ENCODE results near the gene POU3F1. TPM values are rescaled to one million over a fixed set of nuclear protein-coding genes. Genes with fewer than 3 reads are reported as not detected.
A peak's percentile ranks its signal among the peaks of the same experiment; 100 is the strongest.

POU3F1 gene
- total and polyA plus RNA-seq, 2 of the 4 experiments (the other 2 are of a cell fraction), result not detected

DNA sequence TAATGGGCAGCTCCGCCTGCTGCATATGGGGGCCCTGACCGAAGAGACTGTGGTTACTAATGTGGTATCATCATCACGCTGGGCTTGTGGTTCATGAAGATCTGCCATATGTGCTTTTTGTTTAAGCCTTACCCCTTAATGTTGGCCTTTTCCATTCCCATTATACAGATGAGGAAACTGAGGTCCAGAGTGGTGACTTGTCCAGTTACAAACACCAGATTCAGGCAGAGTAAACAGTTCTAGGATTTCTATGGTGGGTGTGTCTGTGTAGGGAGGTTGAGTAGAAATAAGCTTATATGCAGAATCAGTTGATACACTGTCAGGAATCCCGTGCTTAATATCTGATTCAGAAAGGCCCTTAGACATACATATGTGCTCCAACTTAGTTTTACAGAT lies 33.4 kb downstream of the POU3F1 start:
- intact Hi-C loops (cut with micrococcal nuclease), result no loop called here
- no peak for ATAC-seq (ENCODE audit: low read depth)
- H2AFZ ChIP-seq (replicated peaks; ENCODE audit: low read length, poor library complexity), result peak overlapping the region; percentile 97

More for the DNA sequence above, 33.4 kb downstream of the POU3F1 start:
- CTCF ChIA-PET, result interaction anchor here (1.1 kb wide), 1 partner anchor 172 kb away, joined by 3 read pairs; no protein-coding TSS in a partner anchor
- no peaks in the 10 kb centered on the region for H3K27me3 ChIP-seq (ENCODE audit: control insufficient read depth, insufficient read depth, low read length)
- H3K9me3 ChIP-seq (ENCODE audit: control insufficient read depth, insufficient read depth, low read length), result no peaks in the 10 kb centered on the region
- peak overlapping the region; percentile 88 for H2AK9ac ChIP-seq (replicated peaks; ENCODE audit: low read depth, low read length, poor library complexity)
- peak overlapping the region; percentile 87 for H4K5ac ChIP-seq (ENCODE audit: low read depth, low read length)
- no peak overlapping the region for H2BK20ac ChIP-seq (ENCODE audit: low read depth, low read length)
- H3K18ac ChIP-seq (ENCODE audit: low read depth, low read length), result peak overlapping the region; percentile 10
- TF ChIP-seq RCOR1 (IDR thresholded peaks at IDR 0.05; ENCODE audit: insufficient replicate concordance, low read length) (peak; percentile 93), BHLHE40 (IDR thresholded peaks at IDR 0.05; ENCODE audit: low read depth, low read length) (0 out of 2 replicates have a peak, but pooled peaks have one; percentile 2), NFE2L2 (IDR thresholded peaks at IDR 0.05; ENCODE audit: low read depth, low read length) (no peak)
- H3K9me1 ChIP-seq (ENCODE audit: insufficient read depth, low read length), result 0 out of 2 replicates have a peak, but pooled peaks cover 2% of the 10 kb centered on the region
- H2BK5ac ChIP-seq (ENCODE audit: low read depth, low read length, poor library complexity, severe bottlenecking), result peak overlapping the region; percentile 89
- peak overlapping the region; percentile 79 for H2AK5ac ChIP-seq (ENCODE audit: low read depth, low read length)
- WGBS, 2 experiments (ENCODE audit: extremely low coverage in 2 of 2, insufficient read length in 1 of 2), result no CpG with 5 or more reads among the region's 4 CpGs
- H3K36me3 ChIP-seq (ENCODE audit: control insufficient read depth, insufficient read depth, low read length), result peaks cover 10% of the 10 kb centered on the region
- no peak overlapping the region for H2BK15ac ChIP-seq (ENCODE audit: low read depth, low read length)
- H4K8ac ChIP-seq (ENCODE audit: low read depth in 2 of 2, low read length in 2 of 2), result peak overlapping the region; percentile 41 to 95
- peak overlapping the region; percentile 88; the same call in 1 of the 2 replicates for H3K23ac ChIP-seq (ENCODE audit: low read depth, low read length)
- peak overlapping the region; percentile 93 for H3K14ac ChIP-seq (replicated peaks; ENCODE audit: low read depth, low read length)
- peaks cover 28 to 46% of the 10 kb centered on the region in 2 experiments for H3K79me1 ChIP-seq (ENCODE audit: low read depth in 1 of 2, low read length in 2 of 2)
- H3K9ac ChIP-seq (ENCODE audit: low read depth, low read length), result peak overlapping the region; percentile 94
- H3K4ac ChIP-seq (ENCODE audit: low read depth, low read length), result peak overlapping the region; percentile 89
- peak overlapping the region; percentile 95 for H3K27ac ChIP-seq (ENCODE audit: insufficient read depth, low read length)
- H3K56ac ChIP-seq (ENCODE audit: extremely low read depth, insufficient read depth, low read length), result peak overlapping the region; percentile 93
- in situ Hi-C loops (cut with MboI; ENCODE audit: low sequenced_read_pairs) (loop anchor here (25.0 kb wide), 3 partner anchors 426 to 1551 kb away; partner anchors contain the start of genes GNL2, MRPS15 and OSCP1), dilution Hi-C loops (cut with HindIII; ENCODE audit: low sequenced_read_pairs, unreplicated experiment) (no loop called here)
- DNase-seq, result no peak
- H4K91ac ChIP-seq (ENCODE audit: insufficient read depth, low read depth, low read length), result peak overlapping the region; percentile 64
- BruUV-seq (replicated peaks), result TSS peak; percentile 38
- 0 out of 2 replicates have a peak, but pooled peaks cover 15% of the 10 kb centered on the region for H4K20me1 ChIP-seq (ENCODE audit: insufficient read depth, low read length)
- POLR2A ChIA-PET (ENCODE audit: unreplicated experiment), result interaction anchor here (0.6 to 1.3 kb wide), 3 partner anchors 12 to 16 kb away, joined by 3 read pairs; no protein-coding TSS in a partner anchor
- peaks cover 4% of the 10 kb centered on the region; the same call in 1 of the 2 replicates for H3K4me1 ChIP-seq (ENCODE audit: control insufficient read depth, insufficient read depth, low read length)
- peak overlapping the region; percentile 80 for H3K4me3 ChIP-seq (ENCODE audit: insufficient read depth, low read depth, low read length)
- peak overlapping the region; percentile 83 for H3K4me2 ChIP-seq (ENCODE audit: low read depth, low read length)
- H2BK120ac ChIP-seq (ENCODE audit: low read depth, low read length), result peak overlapping the region; percentile 21; the same call in 1 of the 2 replicates
